AG04450 (cell line): ENCODE measurements around the gene AUH. TPM values are rescaled to one million over a fixed set of nuclear protein-coding genes. Genes with fewer than 3 reads are reported as not detected.

Experiments used
- CTCF ChIA-PET: fragments of 300-600, 350-600 bp; formaldehyde crosslinking; extraction: SDS; loops from one replicate; lab custom pipeline; 2022; ENCODE audit warnings: antibody characterized with exemption, inconsistent platforms; lab: Charles Lee
- POLR2A ChIA-PET: fragments of 350-600 bp; formaldehyde crosslinking; extraction: SDS; loops from one replicate; lab custom pipeline; 2021; ENCODE audit warnings: antibody characterized with exemption, inconsistent platforms; lab: Yijun Ruan, JAX
- DNase-seq: peaks from one replicate; pipeline ENCODE4 v3.0.0-alpha.2; 2011; ENCODE audit warnings: low read depth, low spot score
- H3K27ac ChIP-seq: one replicate; pipeline ENCODE4 v1.5.1; 2012; ENCODE audit warnings: low read depth, low read length, control low read depth
- H3K27me3 ChIP-seq: one replicate; pipeline ENCODE4 v1.6.0; 2012; ENCODE audit warnings: low read length; ENCODE audit not compliant: control insufficient read depth, insufficient read depth
- H3K4me3 ChIP-seq: 2 replicates; pipeline ENCODE4 v1.5.1; 2011; ENCODE audit warnings: mild to moderate bottlenecking, low read depth, low read length, control low read depth
- H3K9me3 ChIP-seq: 2 replicates; pipeline ENCODE4 v1.5.1; 2012; ENCODE audit warnings: low read length; ENCODE audit not compliant: control insufficient read depth, insufficient read depth
- CTCF ChIP-seq: IDR thresholded peaks from 2 replicates; pipeline ENCODE4 v1.5.1; 2011; ENCODE audit warnings: low read depth, low read length, control low read depth, inconsistent platforms
- polyA plus RNA-seq: library from polyadenylated mRNA; depleted of rRNA; stranded (reverse); fragments of >200 nt; gene quantifications from 2 replicates; pipeline ENCODE4 v1.2.3, GENCODE V29; 2011

Gene AUH
- polyA plus RNA-seq, 1 experiment, result 9.1 TPM

- Histone ChIP-seq H3K4me3 (no peak overlapping the region), H3K27me3 (no peaks in the 10 kb centered on the region), H3K27ac (no peak overlapping the region), H3K9me3 (no peaks in the 10 kb centered on the region)
- no peak for TF ChIP-seq CTCF
- CTCF ChIA-PET, result interaction anchor here (0.8 to 1.5 kb wide), 2 partner anchors 316 to 453 kb away, joined by 3 read pairs; no protein-coding TSS in a partner anchor
- POLR2A ChIA-PET, result no interaction called here
- DNase-seq, result no peak
These were observed 130.1 kb downstream of the AUH start for GRCh38 chr9:91231619-91232018.

- ChIA-PET POLR2A (no interaction called here), CTCF (no interaction called here)
- no peak overlapping the region for H3K4me3 ChIP-seq
- no peak overlapping the region for H3K27ac ChIP-seq
- no peaks in the 10 kb centered on the region for H3K9me3 ChIP-seq
- H3K27me3 ChIP-seq, result no peaks in the 10 kb centered on the region
- DNase-seq, result no peak
- no peak for TF ChIP-seq CTCF
These were observed 138.7 kb downstream of the AUH start for GRCh38 chr9:91223000-91223399.

- H3K27me3 ChIP-seq, result no peaks in the 10 kb centered on the region
- CTCF ChIA-PET, result no interaction called here
- no peak for DNase-seq
- H3K9me3 ChIP-seq, result no peaks in the 10 kb centered on the region
- TF ChIP-seq CTCF, result no peak
- POLR2A ChIA-PET, result no interaction called here
- no peak overlapping the region for H3K4me3 ChIP-seq
- no peak overlapping the region for H3K27ac ChIP-seq
These were observed 139.3 kb downstream of the AUH start for GRCh38 chr9:91222457-91222856.

- CTCF ChIA-PET, result no interaction called here
- no peaks in the 10 kb centered on the region for H3K27me3 ChIP-seq
- no peak overlapping the region for H3K27ac ChIP-seq
- DNase-seq, result peak; percentile 53
- POLR2A ChIA-PET, result interaction anchor here (0.6 to 1.0 kb wide), 2 partner anchors 23 to 204 kb away, joined by 3 read pairs; no protein-coding TSS in a partner anchor
- no peaks in the 10 kb centered on the region for H3K9me3 ChIP-seq
- H3K4me3 ChIP-seq, result no peak overlapping the region
- no peak for TF ChIP-seq CTCF
These were observed 140.4 kb downstream of the AUH start for GRCh38 chr9:91221332-91221731.

GRCh38 chr9:91220491-91221135 lies 141.1 kb downstream of the AUH start:
- no peak for TF ChIP-seq CTCF
- DNase-seq, result peak; percentile 48
- Histone ChIP-seq H3K9me3 (no peaks in the 10 kb centered on the region), H3K4me3 (no peak overlapping the region), H3K27me3 (no peaks in the 10 kb centered on the region), H3K27ac (no peak overlapping the region)
- ChIA-PET POLR2A (interaction anchor here (1.0 kb wide), 1 partner anchor 22 kb away, joined by 3 read pairs; no protein-coding TSS in a partner anchor), CTCF (no interaction called here)
